Liver (tissue), 3 donors: Measurements from ENCODE around the gene FGF11.

Experiments used
- CTCF ChIP-seq: fragments of 150-350 bp; IDR thresholded peaks from 2 replicates; pipeline ENCODE4 v1.5.1; 2017; ENCODE audit warnings: improper control_type of control experiment, low read depth, low read length; ENCODE audit not compliant: missing input control
- EGR1 ChIP-seq, 2 donors: IDR thresholded peaks; 2 replicates each; pipeline ENCODE4 v1.6.1; 2016 to 2018; ENCODE audit warnings: antibody characterized with exemption in 2 of 2, low read depth in 2 of 2
- FOXA1 ChIP-seq: IDR thresholded peaks from 2 replicates; pipeline ENCODE4 v1.6.1; 2016; ENCODE audit warnings: antibody characterized with exemption
- GABPA ChIP-seq, 2 donors: IDR thresholded peaks in 1 of 2; conservative IDR thresholded peaks in 1 of 2; 2 replicates each; pipeline ENCODE4 v1.6.1; 2016; ENCODE audit warnings: antibody characterized with exemption in 2 of 2, mild to moderate bottlenecking in 1 of 2, moderate library complexity in 1 of 2
- JUND ChIP-seq, 2 donors: IDR thresholded peaks; 2 replicates each; pipeline ENCODE4 v1.6.1; 2016; ENCODE audit warnings: antibody characterized with exemption in 2 of 2
- MAX ChIP-seq: IDR thresholded peaks from 2 replicates; pipeline ENCODE4 v1.6.1; 2016; ENCODE audit warnings: antibody characterized with exemption
- REST ChIP-seq: IDR thresholded peaks from 2 replicates; pipeline ENCODE4 v1.6.1; 2016; ENCODE audit warnings: antibody characterized with exemption, mild to moderate bottlenecking
- RXRA ChIP-seq, 2 donors: IDR thresholded peaks; 2 replicates each; pipeline ENCODE4 v1.6.1; 2017 to 2018; ENCODE audit warnings: antibody characterized with exemption in 2 of 2, mild to moderate bottlenecking in 1 of 2
- TAF1 ChIP-seq: conservative IDR thresholded peaks from 2 replicates; pipeline ENCODE4 v1.6.1; 2016; ENCODE audit warnings: antibody characterized with exemption, mild to moderate bottlenecking
- donor health status: healthy.
- donor health status: healthy.

DNA sequence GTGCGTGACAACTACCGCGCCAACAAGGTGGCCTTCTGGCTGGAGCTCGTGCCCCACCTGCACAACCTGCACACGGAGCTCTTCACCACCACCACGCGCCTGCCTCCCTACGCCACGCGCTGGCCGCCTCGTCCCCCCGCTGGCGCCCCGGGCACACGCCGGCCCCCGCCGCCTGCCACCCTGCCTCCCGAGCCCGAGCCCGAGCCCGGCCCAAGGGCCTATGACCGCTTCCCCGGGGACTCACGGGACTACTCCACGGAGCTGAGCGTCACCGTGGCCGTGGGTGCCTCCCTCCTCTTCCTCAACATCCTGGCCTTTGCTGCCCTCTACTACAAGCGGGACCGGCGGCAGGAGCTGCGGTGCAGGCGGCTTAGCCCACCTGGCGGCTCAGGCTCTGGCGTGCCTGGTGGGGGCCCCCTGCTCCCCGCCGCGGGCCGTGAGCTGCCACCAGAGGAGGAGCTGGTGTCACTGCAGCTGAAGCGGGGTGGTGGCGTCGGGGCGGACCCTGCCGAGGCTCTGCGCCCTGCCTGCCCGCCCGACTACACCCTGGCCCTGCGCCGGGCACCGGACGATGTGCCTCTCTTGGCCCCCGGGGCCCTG is 22.2 kb upstream of the FGF11 start:
- no peak for TF ChIP-seq CTCF
- no peak for TF ChIP-seq RXRA (IDR thresholded peaks at IDR 0.05)
- TF ChIP-seq FOXA1 = no peak
- no peak for TF ChIP-seq TAF1
- TF ChIP-seq JUND (IDR thresholded peaks at IDR 0.05) = no peak
- no peak for TF ChIP-seq MAX
- TF ChIP-seq GABPA (IDR thresholded peaks at IDR 0.05 in 1 of 2, conservative IDR thresholded peaks at IDR 0.05 in 1 of 2) = no peak
- no peak for TF ChIP-seq REST
- TF ChIP-seq EGR1 (IDR thresholded peaks at IDR 0.05; ENCODE audit: low read depth in 2 of 2) = no peak
